Upper lobe of right lung (tissue), 1 donor: ENCODE data around the gene ANXA8. TPM values are rescaled to one million over a fixed set of nuclear protein-coding genes. Genes with fewer than 3 reads are reported as not detected.
A peak's percentile ranks its signal among the peaks of the same experiment; 100 is the strongest.

Source experiments
- ATAC-seq: fragments of 200-7000 bp; cut with Tn5 transposase; one replicate; pipeline ENCODE4 v1.9.1; 2020; ENCODE audit warnings: mild to moderate bottlenecking, moderate library complexity
- DNase-seq: peaks from one replicate; pipeline ENCODE4 v3.0.0-alpha.2; 2020
- H3K27ac ChIP-seq: fragments of 200-600 bp; one replicate; pipeline ENCODE4 v1.8.0; 2022
- H3K27me3 ChIP-seq: fragments of 200-600 bp; one replicate; pipeline ENCODE4 v1.8.0; 2022; ENCODE audit warnings: mild to moderate bottlenecking
- H3K36me3 ChIP-seq: fragments of 200-600 bp; one replicate; pipeline ENCODE4 v1.8.0; 2022
- H3K4me1 ChIP-seq: fragments of 200-600 bp; one replicate; pipeline ENCODE4 v1.8.0; 2022
- H3K4me3 ChIP-seq: fragments of 200-600 bp; one replicate; pipeline ENCODE4 v1.8.0; 2022; ENCODE audit warnings: mild to moderate bottlenecking
- H3K9me3 ChIP-seq: fragments of 200-600 bp; one replicate; pipeline ENCODE4 v1.8.0; 2022
- intact Hi-C: fragments of 100-400 bp; cut with DNase I; formaldehyde crosslinking; loops from one replicate; pipeline ENCODE4 v1.11.0; 2022
- total RNA-seq: library from RNA; stranded (reverse); fragmentation: NEBNext Ultra II Directional; extraction: Animal tissue kit (Norgen Biotek cat#: 25700); gene quantifications from one replicate; pipeline ENCODE4 v1.2.1, GENCODE V29; 2021
- TF ChIP-seq, protein P1 (sequence below): fragments of 200-600 bp; IDR thresholded peaks from one replicate; pipeline ENCODE4 v1.8.0; 2022; ENCODE audit warnings: antibody characterized with exemption
- donor health status: DM: no; HTN: yes; CAD: no; lungs with severe emphysema.

Gene ANXA8
- total RNA-seq, 1 donor from 2014 or later = 39.5 TPM

DNA sequence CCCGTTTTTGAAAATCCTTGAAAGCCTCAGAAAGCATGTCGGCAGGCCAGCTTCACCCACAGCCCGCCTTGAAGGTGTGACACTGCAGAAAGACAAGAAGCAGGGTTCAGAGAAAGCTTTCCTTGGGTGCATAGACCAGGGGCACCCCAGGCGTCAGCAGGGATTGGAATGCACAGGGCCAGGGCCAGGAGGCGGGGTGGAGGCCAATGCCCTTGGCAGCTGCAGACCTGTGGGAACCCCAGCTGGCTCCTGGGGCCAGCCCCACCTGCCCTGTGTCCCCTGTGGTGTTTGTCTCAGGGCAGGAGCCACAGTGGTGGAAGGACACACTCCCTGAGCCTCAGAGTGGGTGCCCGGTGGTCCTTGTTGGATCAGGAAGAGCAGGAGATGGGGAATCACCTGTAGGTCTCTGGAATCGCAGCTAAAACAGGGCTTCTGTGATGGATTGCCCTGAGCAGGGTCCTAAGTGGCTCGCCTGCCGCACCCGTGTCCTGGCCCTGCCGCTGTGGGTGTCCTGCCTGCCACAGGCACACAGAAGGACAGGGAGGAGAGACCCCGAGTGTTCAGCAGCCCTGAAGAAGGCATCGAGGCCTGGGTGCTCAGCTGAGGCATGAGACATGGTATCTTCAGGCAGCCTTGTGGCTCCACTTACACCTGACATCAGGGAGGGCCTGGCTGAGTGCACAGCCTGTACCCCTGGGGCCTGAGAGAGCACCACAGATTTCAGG lies 32.5 kb downstream of the ANXA8 start:
- DNase-seq (peak; percentile 42), ATAC-seq (no peak)
- no peaks in the 10 kb centered on the region for H3K27me3 ChIP-seq
- TF ChIP-seq, protein P1, sequence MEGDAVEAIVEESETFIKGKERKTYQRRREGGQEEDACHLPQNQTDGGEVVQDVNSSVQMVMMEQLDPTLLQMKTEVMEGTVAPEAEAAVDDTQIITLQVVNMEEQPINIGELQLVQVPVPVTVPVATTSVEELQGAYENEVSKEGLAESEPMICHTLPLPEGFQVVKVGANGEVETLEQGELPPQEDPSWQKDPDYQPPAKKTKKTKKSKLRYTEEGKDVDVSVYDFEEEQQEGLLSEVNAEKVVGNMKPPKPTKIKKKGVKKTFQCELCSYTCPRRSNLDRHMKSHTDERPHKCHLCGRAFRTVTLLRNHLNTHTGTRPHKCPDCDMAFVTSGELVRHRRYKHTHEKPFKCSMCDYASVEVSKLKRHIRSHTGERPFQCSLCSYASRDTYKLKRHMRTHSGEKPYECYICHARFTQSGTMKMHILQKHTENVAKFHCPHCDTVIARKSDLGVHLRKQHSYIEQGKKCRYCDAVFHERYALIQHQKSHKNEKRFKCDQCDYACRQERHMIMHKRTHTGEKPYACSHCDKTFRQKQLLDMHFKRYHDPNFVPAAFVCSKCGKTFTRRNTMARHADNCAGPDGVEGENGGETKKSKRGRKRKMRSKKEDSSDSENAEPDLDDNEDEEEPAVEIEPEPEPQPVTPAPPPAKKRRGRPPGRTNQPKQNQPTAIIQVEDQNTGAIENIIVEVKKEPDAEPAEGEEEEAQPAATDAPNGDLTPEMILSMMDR = no peak
- no peak overlapping the region for H3K27ac ChIP-seq
- no peaks in the 10 kb centered on the region for H3K4me1 ChIP-seq
- no peaks in the 10 kb centered on the region for H3K9me3 ChIP-seq
- no peak overlapping the region for H3K4me3 ChIP-seq
- intact Hi-C loops = no loop called here
- H3K36me3 ChIP-seq = no peaks in the 10 kb centered on the region

DNA sequence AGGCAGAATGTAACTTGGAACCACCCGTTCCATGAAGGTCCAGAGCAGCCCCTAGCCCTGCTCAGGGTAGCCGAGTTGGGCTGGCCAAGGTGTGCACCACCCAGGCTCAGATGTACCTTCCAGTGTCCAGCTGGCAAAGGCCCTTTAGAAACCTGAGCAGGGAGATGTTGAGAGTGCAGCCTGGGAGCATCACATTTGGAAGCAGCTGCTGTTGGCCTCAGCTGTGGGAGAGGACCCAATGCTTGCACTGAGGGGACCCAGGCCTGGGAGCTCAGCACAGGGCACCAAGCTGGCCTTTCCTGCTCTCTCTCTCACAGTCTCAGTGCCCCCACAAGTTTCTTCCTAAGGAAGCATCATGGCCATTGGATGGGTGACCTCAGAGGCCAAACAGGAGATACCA lies 33.5 kb downstream of the ANXA8 start:
- Histone ChIP-seq H3K27ac (no peak overlapping the region), H3K9me3 (no peaks in the 10 kb centered on the region), H3K4me1 (no peaks in the 10 kb centered on the region), H3K36me3 (no peaks in the 10 kb centered on the region), H3K27me3 (no peaks in the 10 kb centered on the region), H3K4me3 (no peak overlapping the region)
- TF ChIP-seq, protein P1 = no peak
- no peak for DNase-seq
- no peak for ATAC-seq
- intact Hi-C loops = no loop called here

DNA sequence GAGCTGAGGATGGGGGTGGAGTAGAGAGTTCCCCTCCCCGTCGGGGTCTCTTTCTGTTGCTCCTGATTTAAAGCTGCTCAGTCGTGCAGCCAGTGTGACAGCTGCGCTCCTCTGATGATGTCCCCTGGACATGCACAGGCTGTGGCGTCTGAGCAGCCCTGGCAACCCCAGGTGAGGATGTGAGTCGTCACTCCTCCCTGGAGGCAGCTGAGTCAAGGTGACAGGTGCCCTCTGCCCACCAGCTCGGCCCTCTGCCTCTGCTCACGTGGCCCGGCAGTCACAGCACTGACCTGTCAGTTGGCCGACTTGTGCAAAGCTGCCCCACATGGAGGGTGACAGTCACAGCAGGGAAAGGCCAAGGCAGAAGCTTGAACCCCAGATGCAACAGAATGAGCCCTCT lies 33.9 kb downstream of the ANXA8 start:
- no peak overlapping the region for H3K4me3 ChIP-seq
- no peaks in the 10 kb centered on the region for H3K27me3 ChIP-seq
- H3K9me3 ChIP-seq = no peaks in the 10 kb centered on the region
- DNase-seq (peak; percentile 47), ATAC-seq (no peak)
- H3K4me1 ChIP-seq = no peaks in the 10 kb centered on the region
- intact Hi-C loops = no loop called here
- TF ChIP-seq, protein P1 = no peak
- H3K27ac ChIP-seq = no peak overlapping the region
- no peaks in the 10 kb centered on the region for H3K36me3 ChIP-seq

GRCh38 chr10:47449102-47449978 lies 34.6 kb downstream of the ANXA8 start:
- no peak overlapping the region for H3K4me3 ChIP-seq
- H3K36me3 ChIP-seq = no peaks in the 10 kb centered on the region
- no peak overlapping the region for H3K27ac ChIP-seq
- intact Hi-C loops = no loop called here
- TF ChIP-seq, protein P1 = no peak
- H3K9me3 ChIP-seq = no peaks in the 10 kb centered on the region
- no peaks in the 10 kb centered on the region for H3K4me1 ChIP-seq
- ATAC-seq (no peak), DNase-seq (peak; percentile 51)
- H3K27me3 ChIP-seq = no peaks in the 10 kb centered on the region

- no peaks in the 10 kb centered on the region for H3K4me1 ChIP-seq
- no peak overlapping the region for H3K4me3 ChIP-seq
- no peaks in the 10 kb centered on the region for H3K36me3 ChIP-seq
- no peak for ATAC-seq
- H3K9me3 ChIP-seq = no peaks in the 10 kb centered on the region
- intact Hi-C loops = no loop called here
- no peaks in the 10 kb centered on the region for H3K27me3 ChIP-seq
- no peak for DNase-seq
- TF ChIP-seq, protein P1 = no peak
- H3K27ac ChIP-seq = no peak overlapping the region
These were observed 36.2 kb downstream of the ANXA8 start for GRCh38 chr10:47447705-47448104.
